NCI-H128 (cell line): Measurements from ENCODE around the gene RPL10A.

Experiments
- DNase-seq: peaks from one replicate; lab custom pipeline; 2025; ENCODE audit not compliant: unreplicated experiment; lab: John Stamatoyannopoulos, UW

RPL10A gene

DNA sequence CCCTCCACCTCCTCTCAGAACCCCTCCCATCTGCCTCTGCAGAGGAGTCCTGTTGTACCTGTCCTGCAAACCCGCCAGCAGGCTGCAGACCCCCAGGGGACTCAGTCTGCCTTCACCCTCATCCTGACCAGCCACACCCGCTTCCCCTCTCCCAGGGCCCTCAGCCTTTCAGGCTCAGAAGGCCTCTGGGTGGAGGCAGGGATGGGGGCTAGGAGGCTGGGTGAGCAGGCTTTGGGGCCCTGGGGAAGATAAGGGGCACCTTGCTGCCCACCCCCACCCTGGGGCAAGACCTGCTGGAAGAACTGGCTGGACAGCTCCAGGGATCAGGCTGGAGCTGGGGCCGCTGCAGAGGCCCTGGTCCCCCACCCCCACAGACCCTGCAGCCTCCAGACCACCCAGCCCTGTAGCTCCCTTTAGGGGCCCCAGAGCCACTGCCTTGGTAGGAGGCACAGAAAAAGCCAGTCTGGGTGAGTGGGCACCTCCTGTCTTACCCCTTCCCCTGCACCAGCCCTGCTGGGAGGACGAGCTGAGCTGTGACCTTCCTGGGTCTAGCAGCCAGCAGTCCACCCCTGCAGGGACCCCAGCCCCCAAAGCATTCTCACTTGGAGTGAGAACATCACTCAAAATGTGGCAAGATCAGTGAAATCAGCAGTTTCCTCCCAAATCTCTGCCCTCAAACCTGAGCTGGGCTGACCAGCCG is 23.5 kb downstream of the RPL10A start:
- no peak for DNase-seq

DNA sequence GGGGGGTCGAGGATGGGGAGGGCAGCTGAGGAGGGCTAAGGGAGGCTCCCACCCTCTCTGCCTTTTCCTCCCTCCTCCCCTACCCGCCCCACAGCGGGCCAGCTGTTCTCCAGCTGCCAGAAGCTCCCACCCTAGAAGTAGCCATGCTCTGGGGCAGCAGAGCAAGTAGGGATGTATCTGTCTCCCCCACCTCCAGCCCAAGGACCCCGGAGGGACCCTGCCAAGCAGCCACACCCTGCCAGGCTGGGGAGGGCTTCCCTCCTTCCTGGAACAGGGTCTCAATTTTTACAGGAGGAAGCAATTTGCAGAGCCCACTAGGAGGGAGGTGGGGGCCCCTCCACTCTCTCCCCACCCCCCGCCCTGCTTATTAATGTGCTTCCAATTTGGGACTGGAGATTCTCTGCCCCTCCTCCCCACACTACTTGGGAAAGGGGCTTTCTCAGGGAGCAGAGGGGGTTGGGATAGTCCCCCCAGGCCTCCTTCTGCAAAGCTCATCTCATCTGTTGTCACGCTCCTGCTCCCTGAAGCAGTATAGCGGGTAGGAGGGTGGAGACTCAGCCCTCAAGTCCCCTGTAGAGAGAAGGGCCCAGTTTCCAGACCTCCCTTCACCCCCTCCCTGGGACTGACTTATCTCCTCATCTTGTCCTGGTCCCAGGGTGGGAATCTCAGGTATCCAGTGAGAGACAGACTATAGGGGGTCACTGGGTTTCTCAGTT is 24.2 kb downstream of the RPL10A start:
- DNase-seq: no peak

DNA sequence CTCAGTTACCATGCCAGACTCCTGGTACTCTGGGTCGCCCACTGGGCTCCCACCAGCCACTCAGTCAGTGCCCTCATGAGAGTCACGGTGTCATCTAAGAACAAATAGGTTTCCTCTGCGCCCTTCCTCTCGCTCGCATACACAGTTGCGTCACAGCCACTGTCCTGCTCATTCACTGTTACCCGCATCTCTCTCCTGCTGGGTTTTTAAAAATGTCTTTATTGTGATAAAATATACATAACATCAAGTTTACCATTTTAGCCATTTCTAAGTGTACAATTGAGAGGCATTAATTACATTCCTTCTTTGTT is 24.7 kb downstream of the RPL10A start:
- DNase-seq: no peak

DNA sequence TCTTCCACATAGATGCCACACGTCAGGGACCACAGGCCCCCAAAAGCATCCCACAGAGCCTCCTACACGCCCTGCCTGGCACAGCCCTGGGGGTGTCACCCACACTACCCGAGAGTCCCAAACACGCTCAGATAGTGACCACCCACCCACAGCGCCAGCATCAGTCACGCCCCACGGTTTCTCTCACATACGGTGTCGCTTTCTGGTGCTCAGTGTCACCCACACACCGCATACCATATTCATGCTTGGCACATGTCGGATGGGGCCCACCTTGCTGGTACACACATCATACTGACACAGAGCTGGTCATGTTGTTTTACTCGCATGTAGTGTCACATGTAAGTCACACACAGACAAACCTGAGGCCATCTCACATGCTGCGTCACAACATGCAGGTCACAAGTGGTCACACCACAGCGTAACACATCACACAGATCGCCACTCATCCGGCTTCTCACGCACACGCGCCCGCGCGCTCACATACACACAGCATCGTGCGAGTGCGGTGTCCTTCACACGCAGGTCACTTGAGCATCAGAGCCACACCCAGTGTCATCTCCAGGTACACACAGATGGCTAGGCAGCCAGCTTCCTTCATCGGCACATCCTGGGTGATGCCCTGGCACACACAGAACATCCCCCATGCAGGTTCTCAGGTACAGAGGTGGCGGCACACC is 25.2 kb downstream of the RPL10A start:
- no peak for DNase-seq

DNA sequence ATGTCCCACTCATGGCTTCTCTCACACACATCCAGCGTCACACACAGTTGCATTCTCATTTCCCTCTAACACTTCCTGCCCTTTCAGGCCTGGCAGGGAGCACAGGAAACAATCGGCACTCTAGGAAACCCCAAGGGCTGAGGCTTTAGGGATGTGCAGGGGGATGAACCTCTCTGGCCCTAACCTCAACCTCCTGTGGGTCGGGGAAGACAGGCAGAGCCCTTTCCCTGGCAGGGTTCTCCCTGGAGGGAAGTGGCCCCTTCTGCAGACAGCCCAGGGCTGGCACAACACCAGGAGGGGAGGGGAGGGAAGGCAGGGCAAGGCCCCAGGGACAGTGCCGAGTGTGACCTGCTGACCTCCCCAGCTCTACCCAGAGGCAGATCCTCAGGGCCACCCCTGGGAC is 26.0 kb downstream of the RPL10A start:
- DNase-seq: no peak

DNA sequence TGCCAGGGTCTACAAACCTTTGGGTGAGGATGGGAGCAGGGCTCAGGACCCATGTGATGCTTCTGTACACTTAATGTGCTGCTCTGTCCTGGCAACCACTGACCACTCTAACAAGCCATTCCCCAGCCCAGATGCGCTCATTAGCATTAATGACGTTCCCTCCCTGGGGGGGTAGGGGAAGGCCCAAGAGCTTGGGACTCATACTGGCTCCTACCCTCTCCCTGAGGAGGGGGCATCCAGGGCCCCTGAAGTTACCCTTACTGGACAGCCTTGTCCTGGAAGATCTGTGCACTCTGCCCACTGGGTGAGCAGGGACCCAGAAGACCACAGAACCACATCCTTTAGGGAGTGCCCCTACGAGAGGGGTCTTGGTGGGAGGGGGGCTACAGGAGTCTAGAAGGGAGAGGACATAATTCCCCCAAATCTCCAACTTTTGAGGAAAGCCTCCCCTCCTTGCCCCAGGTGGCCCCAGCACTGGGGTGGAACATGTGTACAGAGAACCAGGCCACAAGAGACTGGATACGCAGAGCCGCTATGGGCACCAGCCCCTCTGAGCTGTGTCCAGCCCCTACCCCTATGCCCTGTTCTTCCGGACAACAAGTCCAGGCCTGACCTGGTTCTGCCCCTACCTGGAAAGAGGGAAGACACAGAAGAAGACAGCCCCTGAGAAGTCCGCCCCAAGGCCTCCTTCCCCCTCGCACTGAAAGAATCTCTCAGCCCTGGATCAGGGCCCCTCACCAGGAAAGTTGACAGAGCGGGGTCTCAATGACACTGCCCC is 27.2 kb downstream of the RPL10A start:
- DNase-seq: no peak

DNA sequence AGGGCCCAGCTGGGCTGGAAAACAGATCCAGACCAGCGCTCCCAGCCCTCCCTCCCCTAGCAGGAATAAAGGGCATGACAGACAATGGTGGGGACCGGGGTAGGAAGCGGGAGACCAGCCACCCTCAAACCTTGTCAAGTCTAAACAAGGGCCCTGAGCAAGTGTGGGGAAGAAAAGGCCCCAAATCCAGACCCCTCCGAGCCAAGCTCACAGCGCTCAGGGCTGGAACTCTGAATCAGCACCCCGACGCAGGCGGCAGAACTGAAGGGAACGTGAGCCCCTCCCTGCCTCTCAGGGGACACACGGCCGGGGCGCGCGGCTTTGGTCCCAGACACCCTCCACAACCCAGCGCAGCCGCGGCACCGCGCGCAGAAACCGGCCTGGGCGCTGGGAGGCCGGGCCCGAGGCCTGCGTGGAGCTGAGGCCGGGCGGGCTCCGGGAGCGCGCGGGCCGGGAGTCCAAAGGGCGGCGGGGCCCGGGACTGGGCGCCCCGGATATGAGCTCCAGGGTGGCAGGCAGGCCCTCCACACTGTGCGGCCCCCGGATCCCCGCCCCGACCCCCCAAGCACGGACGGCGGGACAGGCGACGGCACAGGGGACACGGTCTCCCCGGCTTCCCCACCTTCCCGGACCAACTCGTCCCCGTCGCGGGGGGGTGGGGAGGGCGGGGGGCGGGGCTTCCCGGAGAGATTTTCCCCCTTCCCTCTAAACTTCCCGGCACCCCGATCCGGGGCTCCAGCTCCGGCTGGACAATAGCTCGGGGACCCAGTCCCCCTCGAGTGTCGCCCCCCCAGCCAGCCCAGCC is 28.0 kb downstream of the RPL10A start:
- no peak for DNase-seq

DNA sequence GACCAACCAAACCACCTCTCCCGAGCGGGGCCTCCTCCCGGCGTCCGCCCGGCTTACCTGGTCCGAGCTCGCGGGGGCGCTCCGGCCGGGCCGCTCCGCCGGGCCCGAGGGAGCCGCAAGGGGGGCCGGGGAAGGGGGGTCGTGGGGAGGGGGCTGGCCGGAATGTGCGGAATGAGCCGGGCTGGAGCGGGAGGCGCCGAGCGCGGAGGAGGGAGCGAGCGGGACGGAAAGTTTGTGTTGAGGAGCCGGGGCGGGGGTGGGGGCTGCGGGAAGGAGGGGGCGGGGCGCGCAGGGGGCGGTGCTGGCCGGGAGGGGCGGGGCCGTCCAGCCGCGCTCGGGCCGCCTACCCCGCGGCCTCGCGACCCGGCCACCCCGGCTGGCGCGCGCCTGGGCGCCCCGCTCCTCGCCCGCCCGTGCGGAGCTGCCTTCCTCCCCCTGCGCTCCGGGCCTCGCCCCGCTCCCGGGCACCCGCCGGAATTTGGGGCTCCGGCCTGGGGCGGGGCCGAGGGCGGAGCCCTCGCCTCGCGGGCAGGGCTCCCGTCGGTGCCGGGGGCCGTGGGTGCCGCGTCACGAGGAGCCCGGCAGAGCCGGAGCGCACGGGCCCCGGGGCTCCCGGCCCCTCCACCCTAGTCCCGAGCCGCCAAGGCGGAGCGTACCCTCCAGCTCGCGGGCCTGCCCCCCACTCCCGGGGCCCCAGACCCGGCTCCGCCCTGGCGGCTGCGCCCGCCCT is 28.8 kb downstream of the RPL10A start, which contains the start of gene TEAD3:
TEAD3 (minus strand) TSS at position 239 of the 730 bp plus-strand sequence.
- no peak for DNase-seq

DNA sequence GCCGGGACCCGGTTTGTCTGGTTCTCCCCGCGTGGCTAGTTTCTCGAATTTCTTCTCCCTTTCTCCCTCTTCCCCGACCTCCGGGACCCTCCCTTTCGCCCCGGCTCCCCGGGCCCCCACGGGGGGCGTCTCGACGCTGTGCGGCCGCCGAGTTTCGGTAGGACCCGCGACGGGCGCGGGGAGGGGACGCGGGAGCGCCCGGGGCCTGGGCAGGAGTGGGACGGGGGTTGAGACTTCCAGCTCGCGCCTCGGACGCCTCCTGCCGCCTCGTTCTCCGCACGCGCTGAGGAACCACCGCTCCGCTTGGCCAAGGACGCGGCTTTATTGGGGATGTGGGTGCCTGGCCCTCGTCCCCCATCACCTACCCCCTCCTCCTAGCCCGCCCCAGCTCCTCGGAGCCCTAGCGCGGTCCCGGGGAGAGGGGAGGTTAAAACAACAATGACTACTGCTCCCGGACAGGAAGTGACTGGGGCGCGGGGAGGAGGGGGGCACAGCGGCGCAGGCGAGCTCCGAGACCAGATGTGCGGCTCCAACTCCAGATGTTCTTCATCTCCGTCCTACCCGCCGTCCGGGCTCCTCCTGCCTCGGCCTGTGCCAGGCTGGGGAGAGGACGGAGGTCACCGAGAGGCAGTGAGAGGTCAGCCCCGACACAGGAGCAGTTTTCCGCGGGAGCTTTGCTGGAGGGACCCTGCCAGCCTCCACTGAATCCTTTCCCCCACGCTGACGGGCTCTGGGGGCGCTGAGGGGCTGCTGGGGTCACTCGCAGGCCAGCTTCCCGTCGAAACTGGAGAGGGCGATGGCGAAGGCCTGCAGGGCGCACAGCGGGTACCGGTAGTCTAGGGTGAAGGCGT is 29.6 kb downstream of the RPL10A start:
- DNase-seq: no peak

DNA sequence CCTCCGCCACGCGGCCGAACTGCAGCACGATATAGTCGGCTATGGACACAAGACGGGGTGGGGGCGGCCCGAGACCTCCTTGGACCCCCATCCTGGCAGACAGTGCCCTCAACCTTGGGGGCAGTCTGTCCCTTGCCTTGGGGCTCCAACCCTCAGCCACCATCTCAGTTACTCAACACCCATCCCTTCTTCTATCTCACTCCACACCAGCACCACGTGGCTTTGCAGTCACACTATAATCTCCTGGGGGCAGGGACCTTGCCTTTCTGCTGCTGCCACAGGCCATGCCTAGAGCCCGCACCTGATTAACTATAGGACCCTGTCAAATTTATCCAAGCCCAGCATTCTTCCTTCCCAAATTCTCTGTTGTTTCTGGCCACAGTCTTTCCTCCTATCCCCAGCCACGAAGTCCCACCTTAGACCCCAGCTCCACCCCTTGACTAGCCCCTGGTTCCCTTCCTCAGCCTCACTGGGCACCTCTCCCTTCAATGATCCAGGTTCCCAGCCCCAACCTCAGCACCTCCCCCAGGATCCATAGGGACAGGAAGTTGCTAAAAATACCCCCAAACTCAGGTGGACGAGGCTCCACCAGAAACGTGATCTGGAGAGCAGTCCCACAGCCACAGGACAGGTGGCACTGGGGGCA is 30.3 kb downstream of the RPL10A start:
- DNase-seq: no peak

DNA sequence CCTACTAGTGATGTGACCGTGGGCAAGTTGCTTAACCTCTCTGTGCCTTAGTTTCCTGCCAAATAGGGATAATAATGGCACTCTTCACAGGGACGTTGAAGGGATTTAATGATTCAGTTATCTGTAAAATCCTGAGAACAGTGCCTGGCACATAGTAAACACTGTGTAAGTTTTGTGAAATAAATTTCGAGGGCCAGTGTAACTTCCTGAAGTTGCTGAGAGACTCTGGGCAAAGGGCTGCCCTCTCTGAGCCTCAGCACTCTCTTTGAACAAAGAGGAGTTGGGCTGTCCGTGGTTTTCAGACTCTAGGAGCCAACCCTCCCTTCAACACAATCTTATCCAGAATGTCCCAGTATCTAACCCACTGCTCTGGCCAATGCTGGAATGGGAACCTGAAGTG is 31.2 kb downstream of the RPL10A start:
- no peak for DNase-seq

DNA sequence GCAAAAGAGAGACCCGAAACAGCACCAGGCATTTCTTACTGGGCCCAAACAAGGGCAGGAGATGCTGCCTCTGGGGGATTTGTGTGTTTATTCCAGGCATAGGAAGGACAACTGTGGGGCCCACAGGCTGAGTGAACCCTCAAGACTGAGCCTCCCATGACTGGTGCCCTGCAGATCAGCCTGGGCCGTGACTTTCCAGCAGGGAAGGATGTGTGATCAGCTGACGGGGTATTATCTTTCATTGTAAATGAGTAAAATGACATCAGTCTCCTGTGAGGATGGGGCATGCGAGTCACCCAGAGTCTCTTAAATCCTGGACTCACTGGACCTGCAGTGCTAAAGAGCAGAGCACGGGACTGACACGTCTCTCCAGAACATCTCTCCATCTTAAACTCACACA is 32.6 kb downstream of the RPL10A start:
- no peak for DNase-seq

DNA sequence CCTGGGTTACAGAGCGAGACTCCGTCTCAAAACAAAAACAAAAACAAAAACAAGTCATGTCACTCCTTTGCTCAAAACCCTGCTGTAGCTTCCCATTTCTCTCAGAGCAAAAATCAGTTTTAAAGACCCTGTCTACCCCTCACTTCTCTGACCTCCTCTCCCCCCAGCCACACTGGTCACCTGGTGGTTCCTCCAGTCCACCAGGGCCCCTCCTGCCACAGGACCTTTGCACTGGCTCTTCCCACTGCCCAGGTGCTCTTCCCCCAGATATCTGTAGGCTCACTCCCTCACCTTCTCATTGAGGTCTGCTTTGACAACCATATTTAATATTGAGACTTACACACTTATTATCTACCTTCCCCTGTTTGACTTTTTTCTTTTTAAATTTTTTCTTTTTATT is 33.6 kb downstream of the RPL10A start:
- DNase-seq: no peak

DNA sequence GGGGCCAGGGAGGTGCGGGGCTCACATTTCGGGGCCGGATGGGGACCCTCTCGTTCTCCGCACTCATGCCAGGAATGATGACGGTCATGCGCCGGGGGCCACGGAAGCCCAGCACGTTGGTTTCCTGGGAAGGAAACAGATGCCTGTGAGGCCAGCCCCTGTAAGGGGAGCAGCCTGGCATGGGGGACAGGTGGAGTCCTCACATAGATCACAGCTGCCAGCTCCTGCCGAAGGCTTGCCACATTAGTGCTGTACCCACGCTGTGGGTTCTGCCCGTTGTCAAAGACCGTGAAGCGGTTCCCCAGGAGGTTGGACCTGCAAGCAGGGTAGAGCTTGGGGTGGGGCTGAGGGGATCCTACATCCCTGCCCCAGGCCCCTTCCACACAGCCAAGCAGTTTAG is 35.3 kb downstream of the RPL10A start:
- DNase-seq: no peak

DNA sequence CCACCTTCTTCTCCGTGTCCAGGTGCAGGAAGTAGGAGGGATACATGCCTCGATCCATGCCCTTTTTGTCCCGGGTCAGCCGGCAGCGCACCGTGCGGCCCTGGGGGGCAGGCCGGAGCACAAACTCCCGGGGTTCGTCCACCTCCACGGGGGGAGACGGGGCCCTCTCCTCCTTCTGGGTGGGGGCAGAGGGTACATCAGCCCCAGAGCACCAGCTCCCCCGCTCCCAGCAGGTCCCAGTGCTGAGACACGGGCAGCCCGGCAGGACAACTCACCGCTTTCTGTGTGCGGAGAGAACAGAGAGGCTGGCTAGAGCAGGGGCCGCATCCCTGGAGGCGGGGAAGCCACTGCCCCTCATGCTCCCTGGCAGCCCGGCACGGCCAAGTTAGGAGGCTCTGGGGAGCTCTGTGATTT is 37.8 kb downstream of the RPL10A start:
- no peak for DNase-seq

DNA sequence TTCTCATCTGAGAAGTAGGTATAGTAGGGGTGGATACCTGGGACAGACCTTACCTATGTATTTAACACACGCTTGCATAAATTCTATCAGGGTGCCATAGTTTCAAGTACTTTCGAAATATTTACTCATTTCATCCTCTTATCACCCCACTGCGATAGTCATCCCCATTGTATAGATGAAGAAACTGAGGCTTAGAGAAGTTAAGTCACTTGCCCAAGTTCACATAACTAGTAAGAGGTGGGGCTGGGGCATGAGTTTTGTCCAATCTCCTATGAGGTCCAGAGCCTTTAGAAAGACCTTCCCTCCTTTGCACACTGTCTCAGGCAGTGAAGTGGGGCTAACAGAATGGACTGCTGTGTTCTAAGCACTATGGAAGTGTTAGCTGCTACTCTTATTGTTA is 38.3 kb downstream of the RPL10A start:
- DNase-seq: no peak

DNA sequence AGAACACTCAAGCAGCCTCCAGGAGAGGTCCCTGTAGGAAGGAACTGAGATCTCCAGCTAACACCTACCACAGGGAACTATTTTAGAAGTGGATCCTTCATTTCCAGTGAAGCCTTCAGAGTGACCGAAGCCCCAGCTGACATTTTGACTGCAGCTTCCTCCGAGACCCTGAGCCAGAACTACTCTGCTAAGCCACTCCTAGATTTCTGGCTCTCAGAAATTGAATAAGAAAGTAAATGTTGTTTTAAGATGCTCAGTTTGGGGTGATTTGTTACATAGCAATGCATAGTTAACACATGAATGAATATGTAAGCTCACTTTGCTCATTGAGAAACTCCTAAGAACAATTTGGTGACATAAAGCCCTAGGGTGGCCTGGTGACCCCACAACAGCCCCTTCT is 39.0 kb downstream of the RPL10A start:
- DNase-seq: no peak

DNA sequence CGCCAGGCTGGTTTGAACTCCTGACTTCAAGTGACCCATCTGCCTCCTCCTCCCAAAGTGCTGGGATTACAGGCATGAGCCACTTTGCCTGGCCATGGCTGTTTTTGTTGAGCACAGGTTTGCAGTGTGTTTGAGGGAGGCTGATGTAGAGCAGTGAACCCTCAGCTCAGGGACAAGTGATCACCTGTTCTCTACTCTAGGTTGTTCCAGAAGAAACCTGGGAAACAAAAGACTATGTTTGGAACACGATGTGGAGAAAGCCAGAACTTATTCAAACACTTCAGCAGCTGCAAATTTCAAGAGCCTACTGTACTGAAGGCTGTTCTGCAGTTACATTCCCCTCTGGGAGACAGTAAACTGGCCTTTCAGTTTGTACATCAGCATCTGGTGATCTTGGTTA is 39.8 kb downstream of the RPL10A start:
- DNase-seq: no peak

DNA sequence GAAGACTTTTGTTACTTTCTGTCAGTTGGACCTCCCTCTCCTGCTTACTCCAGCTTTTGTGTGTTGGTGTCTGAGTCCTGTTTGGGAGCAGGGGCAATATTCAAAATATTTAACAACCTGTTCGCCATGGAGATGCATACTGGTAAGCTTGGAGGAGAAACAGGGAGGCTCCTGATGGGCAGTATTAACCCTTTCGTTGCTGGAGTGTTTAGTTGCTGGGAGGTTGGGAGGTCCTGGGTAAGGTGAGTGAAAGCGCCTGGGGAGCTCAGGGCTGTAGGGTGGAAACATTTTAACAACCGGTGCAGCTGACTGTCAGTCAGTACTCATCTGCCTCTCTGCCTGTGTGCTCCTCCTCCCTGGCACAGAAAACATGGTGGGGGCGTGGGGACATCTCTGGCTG is 40.3 kb downstream of the RPL10A start:
- no peak for DNase-seq
